Heart right ventricle (tissue), 16 donors: ENCODE results near the gene NEK6. TPM values are rescaled to one million over a fixed set of nuclear protein-coding genes. Genes with fewer than 3 reads are reported as not detected.

Experiments
- ATAC-seq, 8 donors: fragments of 200-7000 bp; cut with Tn5 transposase; one replicate each; pipeline ENCODE4 v1.9.1; 2020; ENCODE audit warnings: mild to moderate bottlenecking in 8 of 8, moderate library complexity in 8 of 8, moderate number of reproducible peaks in 1 of 8
- DNase-seq, 2 donors: peaks; one replicate each; pipeline ENCODE4 v3.0.0-alpha.2; 2020
- H3K27ac ChIP-seq, 10 donors: fragments of 200-600 bp; sonication (generic) in 2 of 10; one replicate each; pipeline versions ENCODE4 v1.5.0 to v1.8.0; 2020 to 2022; ENCODE audit warnings: mild to moderate bottlenecking in 3 of 10
- H3K27me3 ChIP-seq, 7 donors: fragments of 200-600 bp; one replicate each; pipeline ENCODE4 v1.8.0; 2021 to 2022; ENCODE audit warnings: mild to moderate bottlenecking in 2 of 7
- H3K36me3 ChIP-seq, 9 donors: fragments of 200-600 bp; sonication (generic) in 1 of 9; one replicate each; pipeline versions ENCODE4 v1.5.0 to v1.8.0; 2020 to 2022; ENCODE audit warnings: mild to moderate bottlenecking in 2 of 9
- H3K4me1 ChIP-seq, 9 donors: fragments of 200-600 bp; sonication (generic) in 1 of 9; one replicate each; pipeline versions ENCODE4 v1.5.0 to v1.8.0; 2020 to 2022; ENCODE audit warnings: mild to moderate bottlenecking in 4 of 9
- H3K4me3 ChIP-seq, 10 donors: fragments of 200-600 bp; sonication (generic) in 2 of 10; one replicate each; pipeline versions ENCODE4 v1.5.0 to v1.8.0; 2020 to 2022; ENCODE audit warnings: mild to moderate bottlenecking in 7 of 10, moderate library complexity in 2 of 10
- H3K9me3 ChIP-seq, 11 donors: fragments of 200-600 bp in 10 of 11; sonication (generic) in 2 of 11; one replicate each; pipeline versions ENCODE4 v1.5.0 to v1.8.0; 2013 to 2022; ENCODE audit warnings: mild to moderate bottlenecking in 2 of 11, control low read depth in 1 of 11, moderate library complexity in 1 of 11
- WGBS, 2 donors: extraction: QIAGEN DNeasy Blood & Tissue Kit; methylation state at CpG; one replicate each; pipeline ENCODE4 v1.1.7; 2013; ENCODE audit warnings: inconsistent platforms in 1 of 2; 5-methylcytosine and 5-hydroxymethylcytosine counted together
- intact Hi-C, 10 donors: fragments of 100-400 bp; cut with DNase I; formaldehyde crosslinking; loops; one replicate each; pipeline versions ENCODE4 v1.11.1 to v1.14.2; 2022
- polyA plus RNA-seq, 2 donors: library from polyadenylated mRNA; stranded (reverse); fragments of 200-250 nt; gene quantifications; one replicate each; pipeline ENCODE4 v1.2.3, GENCODE V29; 2013
- total RNA-seq, 10 donors: library from RNA; stranded (reverse); fragmentation: NEBNext Ultra II Directional in 3 of 10; extraction: Animal tissue kit (Norgen Biotek cat#: 25700) in 3 of 10; gene quantifications; one replicate each; pipeline versions ENCODE4 v1.2.1 to v1.2.4, GENCODE V29; 2021 to 2023
- TF ChIP-seq, protein P1 (sequence below), 9 donors: fragments of 200-600 bp; sonication (generic) in 2 of 9; IDR thresholded peaks; one replicate each; pipeline versions ENCODE4 v1.5.0 to v1.8.0; 2021 to 2022; ENCODE audit warnings: antibody characterized with exemption in 9 of 9, mild to moderate bottlenecking in 5 of 9, moderate library complexity in 1 of 9
- donor health status: Arrhythmogenic right ventricular cardiomyopathy.
- donor health status: ischemic (EF 13 %, LVEDD 7.1; RV severe dilation, severe dysfunction).
- donor health status: healthy with polysubstance abuse.
- donor health status: DM: no; HTN: yes; CAD: no.
- donor health status: DM: no; HTN: no; CAD: no.
- donor health status: ischemic (EF 25% LVEDD 6.9; RV normal size, moderate dysfunction).
- donor health status: ischemic (EF 25% LVEDD 5.7; RV mildly dilated, moderate dysfunction).
- donor health status: healthy.
- donor health status: DM: yes; HTN: yes; CAD: no.
- donor health status: Ischemic cardiomyopathy.
- donor health status: ischemic (EF 35%, LVEDD 5.7; RV mildly dilated, moderate dysfunction).
- donor health status: nonischemic (EF 11% LVEDD 7.7; RV severe dilation, severe dysfunction).
- donor health status: DM: yes; HTN: yes; CAD: no.
- donor health status: PGD.
- donor health status: ischemic (EF 29% LVEDD 5.4; RV normal size, mild dysfunction).
- donor health status: nonischemic (EF 23%, LVEDD 6.1; RV moderate dilation, normal function).

The NEK6 gene
- total and polyA plus RNA-seq, 12 donors = 1.9 to 22.4 (median 7.5) TPM

DNA sequence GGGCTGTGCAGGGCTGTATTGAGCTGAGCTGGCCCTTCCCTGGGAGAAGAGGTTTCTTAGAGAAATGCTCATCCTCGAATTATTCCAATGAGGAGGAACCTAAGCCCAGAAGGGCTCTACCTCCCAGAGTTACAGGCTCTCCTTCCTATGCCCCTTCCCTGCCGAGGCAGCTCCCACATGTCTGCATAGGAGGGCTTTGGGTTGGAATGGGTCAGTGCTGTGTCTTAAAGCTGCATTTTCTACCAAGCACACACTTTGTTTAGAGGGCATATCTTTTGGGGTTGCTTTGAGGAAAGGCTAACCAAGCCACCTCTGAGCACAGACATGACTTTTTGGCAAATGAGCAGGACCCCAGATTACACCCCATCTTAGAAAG, 9.1 kb downstream of the NEK6 start:
- H3K27ac ChIP-seq = peak overlapping the region in 2 of 10 donors; percentile 36 to 60
- no peak overlapping the region for H3K4me3 ChIP-seq
- H3K27me3 ChIP-seq = no peaks in the 10 kb centered on the region
- WGBS, 2 donors = 63 to 77% methylated on average over 2 of the region's 2 CpGs
- intact Hi-C loops = no loop called here
- peaks cover 15 to 96% (median 50%) of the 10 kb centered on the region in 9 donors for H3K4me1 ChIP-seq
- ATAC-seq (no peak), DNase-seq (no peak)
- TF ChIP-seq, protein P1, sequence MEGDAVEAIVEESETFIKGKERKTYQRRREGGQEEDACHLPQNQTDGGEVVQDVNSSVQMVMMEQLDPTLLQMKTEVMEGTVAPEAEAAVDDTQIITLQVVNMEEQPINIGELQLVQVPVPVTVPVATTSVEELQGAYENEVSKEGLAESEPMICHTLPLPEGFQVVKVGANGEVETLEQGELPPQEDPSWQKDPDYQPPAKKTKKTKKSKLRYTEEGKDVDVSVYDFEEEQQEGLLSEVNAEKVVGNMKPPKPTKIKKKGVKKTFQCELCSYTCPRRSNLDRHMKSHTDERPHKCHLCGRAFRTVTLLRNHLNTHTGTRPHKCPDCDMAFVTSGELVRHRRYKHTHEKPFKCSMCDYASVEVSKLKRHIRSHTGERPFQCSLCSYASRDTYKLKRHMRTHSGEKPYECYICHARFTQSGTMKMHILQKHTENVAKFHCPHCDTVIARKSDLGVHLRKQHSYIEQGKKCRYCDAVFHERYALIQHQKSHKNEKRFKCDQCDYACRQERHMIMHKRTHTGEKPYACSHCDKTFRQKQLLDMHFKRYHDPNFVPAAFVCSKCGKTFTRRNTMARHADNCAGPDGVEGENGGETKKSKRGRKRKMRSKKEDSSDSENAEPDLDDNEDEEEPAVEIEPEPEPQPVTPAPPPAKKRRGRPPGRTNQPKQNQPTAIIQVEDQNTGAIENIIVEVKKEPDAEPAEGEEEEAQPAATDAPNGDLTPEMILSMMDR (IDR thresholded peaks at IDR 0.05) = no peak
- H3K9me3 ChIP-seq = no peaks in the 10 kb centered on the region
- H3K36me3 ChIP-seq = peaks cover 0 to 44% (median 0%) of the 10 kb centered on the region in 9 donors

DNA sequence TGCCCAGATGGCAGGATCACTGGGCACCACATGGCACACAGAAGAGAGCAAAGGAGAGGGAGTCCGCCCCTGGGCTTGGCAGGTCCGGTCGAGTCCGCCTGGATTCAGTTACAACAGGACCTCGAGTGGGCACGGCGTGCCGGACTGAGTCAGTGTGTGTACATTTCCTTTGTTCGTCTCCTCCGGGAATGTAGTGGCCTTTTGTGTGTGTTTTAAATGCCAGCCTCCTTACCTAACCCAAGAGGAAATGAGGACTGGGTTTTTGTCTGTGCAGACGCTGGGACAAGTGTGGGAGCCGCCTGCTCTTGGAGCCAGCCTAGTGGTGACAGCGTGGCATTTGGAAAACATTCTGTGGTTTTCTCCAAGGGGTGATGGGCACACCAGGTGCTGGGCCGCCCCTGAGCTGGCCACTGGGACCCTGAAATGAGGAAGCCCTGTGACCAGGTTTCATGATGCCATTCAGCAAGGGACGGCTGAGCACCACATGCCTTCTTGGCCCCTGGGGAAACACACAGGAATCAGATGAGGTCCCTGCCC, 9.6 kb downstream of the NEK6 start:
- H3K27ac ChIP-seq = peak overlapping the region in 4 of 10 donors; percentile 6 to 60 (median 48)
- peak in 6 of 8 donors; percentile 48 to 72 (median 52) for ATAC-seq

DNA sequence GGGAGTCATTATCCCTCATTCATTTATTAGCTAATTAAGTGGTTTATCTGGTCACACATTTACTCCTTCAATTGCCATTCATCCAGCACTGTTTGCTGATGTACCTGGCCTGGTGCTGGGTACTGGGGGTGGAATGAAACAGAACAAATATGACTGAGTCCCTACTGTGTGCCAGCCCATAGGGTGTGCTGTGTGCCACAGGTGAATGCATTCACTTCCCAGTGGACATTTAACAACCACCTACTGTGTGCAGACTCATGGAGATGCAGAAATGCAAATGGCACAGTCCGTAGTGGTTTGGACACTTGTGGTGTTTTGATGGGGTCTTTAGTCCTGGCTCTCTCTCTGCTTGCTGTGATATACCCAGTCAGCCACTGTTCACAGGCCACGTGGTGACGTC, 10.5 kb downstream of the NEK6 start:
- H3K4me3 ChIP-seq = no peak overlapping the region
- H3K27me3 ChIP-seq = no peaks in the 10 kb centered on the region
- intact Hi-C loops = no loop called here
- ATAC-seq (no peak), DNase-seq (no peak)
- TF ChIP-seq, protein P1 (IDR thresholded peaks at IDR 0.05) = no peak
- H3K36me3 ChIP-seq = peaks cover 0 to 52% (median 0%) of the 10 kb centered on the region in 9 donors
- H3K9me3 ChIP-seq = no peaks in the 10 kb centered on the region
- H3K27ac ChIP-seq = no peak overlapping the region
- peaks cover 15 to 95% (median 54%) of the 10 kb centered on the region in 9 donors for H3K4me1 ChIP-seq
- WGBS, 2 donors = 82 to 86% methylated on average over 3 of the region's 3 CpGs

More for the DNA sequence above, 9.6 kb downstream of the NEK6 start:
- Histone ChIP-seq H3K9me3 (no peaks in the 10 kb centered on the region), H3K4me3 (no peak overlapping the region), H3K4me1 (peaks cover 15 to 96% (median 52%) of the 10 kb centered on the region in 9 donors), H3K27me3 (no peaks in the 10 kb centered on the region), H3K36me3 (peaks cover 0 to 49% (median 0%) of the 10 kb centered on the region in 9 donors)
- TF ChIP-seq, protein P1 (IDR thresholded peaks at IDR 0.05) = peak in 2 of 9 donors; percentile 11 to 22
- intact Hi-C loops = no loop called here
- no peak for DNase-seq
- WGBS, 2 donors = 55 to 64% methylated on average over 15 of the region's 15 CpGs

DNA sequence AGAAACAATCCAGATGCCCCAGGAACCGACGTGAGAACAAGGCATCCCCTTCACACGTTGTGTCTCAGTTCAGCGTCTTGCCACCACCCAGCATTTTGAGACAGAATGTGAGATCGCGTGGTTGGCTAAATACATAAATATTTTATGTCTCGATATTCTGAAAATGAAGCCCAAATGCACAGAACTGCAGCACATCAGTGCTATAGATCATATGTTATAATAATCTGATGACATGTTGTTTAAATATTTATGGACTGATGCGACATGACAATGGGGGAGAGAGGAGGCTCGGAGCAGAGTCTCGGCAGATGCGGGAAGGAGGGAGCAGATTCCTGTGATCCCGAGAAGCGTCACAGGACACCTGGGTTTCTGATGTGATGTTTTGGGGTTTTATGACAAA, 10.9 kb downstream of the NEK6 start:
- H3K27ac ChIP-seq = no peak overlapping the region
- no peak overlapping the region for H3K4me3 ChIP-seq
- no peaks in the 10 kb centered on the region for H3K9me3 ChIP-seq
- TF ChIP-seq, protein P1 (IDR thresholded peaks at IDR 0.05) = no peak
- no peak for ATAC-seq
- H3K27me3 ChIP-seq = no peaks in the 10 kb centered on the region
- DNase-seq = no peak
- peaks cover 0 to 48% (median 0%) of the 10 kb centered on the region in 9 donors for H3K36me3 ChIP-seq
- H3K4me1 ChIP-seq = peaks cover 13 to 95% (median 50%) of the 10 kb centered on the region in 9 donors
- 84 to 86% methylated on average over 13 of the region's 13 CpGs for WGBS, 2 donors
- intact Hi-C loops = no loop called here
